Esophagus (tissue), 2 donors: ENCODE data around the gene SSH2. TPM values are rescaled to one million over a fixed set of nuclear protein-coding genes. Genes with fewer than 3 reads are reported as not detected.
A peak's percentile ranks its signal among the peaks of the same experiment; 100 is the strongest.

Experiments used
- H3K27ac ChIP-seq, 2 donors: one replicate each; pipeline ENCODE4 v1.5.1; 2013; ENCODE audit warnings: low read depth in 2 of 2, mild to moderate bottlenecking in 2 of 2, inconsistent platforms in 1 of 2, low read length in 1 of 2, moderate library complexity in 1 of 2
- H3K27me3 ChIP-seq, 2 donors: one replicate each; pipeline ENCODE4 v1.6.1; 2013; ENCODE audit warnings: low read length in 2 of 2, control low read depth in 1 of 2, mild to moderate bottlenecking in 1 of 2; ENCODE audit not compliant: insufficient read depth in 2 of 2, control insufficient read depth in 1 of 2
- H3K36me3 ChIP-seq, 2 donors: one replicate each; pipeline ENCODE4 v1.6.1; 2013; ENCODE audit warnings: low read length in 1 of 2; ENCODE audit not compliant: control insufficient read depth in 2 of 2, insufficient read depth in 2 of 2
- H3K4me1 ChIP-seq, 2 donors: one replicate each; pipeline ENCODE4 v1.6.1; 2013; ENCODE audit warnings: low read length in 1 of 2; ENCODE audit not compliant: control insufficient read depth in 2 of 2, insufficient read depth in 2 of 2
- H3K4me3 ChIP-seq, 2 donors: one replicate each; pipeline ENCODE4 v1.5.1; 2013; ENCODE audit warnings: low read length in 2 of 2, mild to moderate bottlenecking in 2 of 2, low read depth in 1 of 2, moderate library complexity in 1 of 2
- H3K9me3 ChIP-seq, 2 donors: one replicate each; pipeline ENCODE4 v1.6.1; 2013; ENCODE audit warnings: mild to moderate bottlenecking in 2 of 2, low read depth in 1 of 2, low read length in 1 of 2, moderate library complexity in 1 of 2; ENCODE audit not compliant: control insufficient read depth in 2 of 2, insufficient read depth in 1 of 2
- WGBS, 2 donors: extraction: QIAGEN DNeasy Blood & Tissue Kit; methylation state at CpG; one replicate each; pipeline ENCODE4 v1.1.7; 2013; 5-methylcytosine and 5-hydroxymethylcytosine counted together
- polyA plus RNA-seq, 2 donors: library from polyadenylated mRNA; stranded (reverse); fragments of 200-250 nt; gene quantifications; one replicate each; pipeline ENCODE4 v1.2.3, GENCODE V29; 2013
- donor health status: healthy with polysubstance abuse.
- donor health status: Bipolar disorder and iron deficiency.

Gene SSH2
- polyA plus RNA-seq, 2 donors: 9.1 to 15.3 TPM

DNA sequence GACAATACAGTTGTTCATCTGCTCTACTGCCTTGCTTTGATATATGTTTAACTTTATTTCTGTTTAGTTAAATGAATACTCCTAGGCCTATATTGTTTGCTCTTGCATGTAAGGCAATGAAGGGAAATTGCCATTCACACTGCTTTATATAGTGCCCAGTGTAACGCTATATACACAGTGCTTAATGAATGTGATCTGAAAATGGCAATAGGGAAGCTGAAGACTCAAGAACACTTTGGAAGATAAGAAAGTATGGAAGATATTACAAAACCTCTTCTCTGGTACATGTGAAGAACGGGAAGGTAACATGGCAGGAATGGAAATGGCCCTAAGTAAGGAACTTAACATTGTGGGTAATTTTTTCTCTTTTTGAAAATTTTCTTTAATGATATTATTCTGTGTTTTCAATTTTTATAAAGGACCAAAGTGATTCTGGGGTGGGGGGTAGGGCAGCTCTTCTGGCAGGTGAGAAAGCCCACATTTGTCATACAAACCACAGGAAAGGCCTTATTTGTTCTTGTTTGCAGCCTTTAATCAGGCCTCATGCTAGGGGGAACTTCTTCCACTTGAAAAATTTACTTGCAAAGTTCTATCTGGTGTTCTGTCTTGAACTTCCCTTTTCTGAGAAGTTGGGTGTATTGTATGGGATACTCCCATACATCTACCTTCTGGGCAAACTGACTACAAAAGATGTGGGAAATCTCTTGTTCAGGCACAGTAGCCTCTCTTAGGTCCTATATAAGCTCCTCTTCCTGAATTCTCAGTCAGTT, 206.6 kb downstream of the SSH2 start:
- H3K9me3 ChIP-seq: no peaks in the 10 kb centered on the region
- 84 to 92% methylated on average over 2 of the region's 2 CpGs for whole genome bisulfite sequencing, 2 donors
- H3K27ac ChIP-seq: peak overlapping the region in 1 of 2 donors; percentile 39
- no peaks in the 10 kb centered on the region for H3K36me3 ChIP-seq
- H3K4me1 ChIP-seq: no peaks in the 10 kb centered on the region
- no peaks in the 10 kb centered on the region for H3K27me3 ChIP-seq
- H3K4me3 ChIP-seq: no peak overlapping the region

DNA sequence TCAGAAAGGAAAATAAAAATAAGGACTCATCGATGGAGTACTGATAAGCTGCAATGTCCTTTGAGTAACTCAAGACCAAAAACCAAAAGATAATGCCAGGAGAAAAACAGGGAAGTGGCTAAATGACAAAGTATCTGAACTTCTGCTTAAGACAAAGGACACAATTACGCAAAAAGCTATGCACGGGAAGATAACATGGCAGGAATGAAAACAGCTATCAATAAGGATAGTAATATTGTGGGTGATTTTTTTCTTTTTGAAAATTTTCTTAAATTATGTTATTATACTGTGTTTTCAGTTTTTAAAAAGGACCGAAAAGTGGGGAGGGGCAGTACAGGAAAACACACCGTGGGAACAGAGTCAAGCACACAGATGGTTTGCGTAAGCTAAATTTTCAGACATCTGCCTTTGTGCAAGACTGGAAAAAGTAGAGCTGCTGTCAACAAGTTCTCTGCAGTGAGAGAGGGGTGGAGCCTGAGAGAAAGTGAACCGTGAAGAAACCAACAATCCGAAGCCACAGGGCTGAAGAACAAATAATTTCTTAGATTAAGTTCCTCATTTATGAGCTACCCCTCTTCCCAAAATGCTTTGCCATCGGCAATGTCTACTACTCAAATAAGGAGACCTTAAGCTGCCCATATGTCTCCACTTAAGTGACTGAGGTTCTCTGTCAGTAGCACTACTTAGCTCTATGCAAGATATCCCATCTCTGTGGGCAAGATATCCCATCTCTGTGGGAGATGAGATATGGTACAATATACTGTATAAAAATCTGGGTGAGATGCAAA, 207.4 kb downstream of the SSH2 start:
- Histone ChIP-seq H3K27ac (peak overlapping the region in 1 of 2 donors; percentile 35), H3K4me3 (no peak overlapping the region), H3K27me3 (no peaks in the 10 kb centered on the region), H3K4me1 (no peaks in the 10 kb centered on the region), H3K36me3 (no peaks in the 10 kb centered on the region), H3K9me3 (no peaks in the 10 kb centered on the region)
- 33 to 34% methylated on average over 9 of the region's 9 CpGs for WGBS, 2 donors

DNA sequence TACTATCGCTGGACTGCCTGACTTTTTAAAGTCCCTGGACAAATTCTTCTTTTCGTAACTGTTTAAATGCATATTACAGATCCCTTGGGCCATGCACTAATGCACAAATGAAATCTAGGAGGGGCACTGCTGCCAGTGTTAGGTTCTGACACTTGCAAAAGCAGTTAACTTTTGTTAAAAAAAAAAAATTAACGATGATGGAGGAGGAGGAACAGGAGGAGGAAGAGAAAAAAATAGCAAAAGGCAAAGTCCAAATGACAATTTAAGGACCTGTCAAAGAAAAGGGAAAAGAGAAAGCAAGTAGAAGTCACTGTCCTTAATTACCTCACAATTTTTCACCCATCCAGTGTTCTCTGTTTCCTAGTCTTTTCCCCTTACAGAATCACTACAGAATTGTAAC, 209.5 kb downstream of the SSH2 start:
- Histone ChIP-seq H3K4me1 (no peaks in the 10 kb centered on the region), H3K27ac (no peak overlapping the region)
- 59 to 74% methylated on average over 3 of the region's 3 CpGs for WGBS, 2 donors

DNA sequence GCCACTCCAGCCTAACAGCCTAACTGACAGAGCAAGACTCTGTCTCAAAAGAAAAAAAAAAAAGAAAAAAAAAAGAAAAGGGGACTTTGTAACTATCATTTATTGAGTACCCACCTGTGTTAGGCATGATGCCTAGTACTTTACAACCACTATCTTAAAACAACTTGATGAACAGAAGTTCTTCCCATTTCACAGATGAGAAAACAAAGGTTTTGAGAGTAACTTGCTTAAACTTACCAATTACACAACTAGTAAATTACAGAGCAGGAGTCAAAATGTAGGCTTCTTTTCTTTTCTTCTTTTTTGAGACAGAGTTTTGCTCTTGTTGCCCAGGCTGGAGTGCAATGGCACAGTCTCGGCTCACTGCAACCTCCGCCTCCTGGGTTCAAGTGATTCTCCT, 210.6 kb downstream of the SSH2 start:
- no peaks in the 10 kb centered on the region for H3K4me1 ChIP-seq
- 99 to 100% methylated on average over 2 of the region's 2 CpGs for WGBS, 2 donors

More for the DNA sequence above, 209.5 kb downstream of the SSH2 start:
- H3K27me3 ChIP-seq: no peaks in the 10 kb centered on the region
- peaks cover 0 to 2% of the 10 kb centered on the region in 2 donors for H3K36me3 ChIP-seq
- H3K4me3 ChIP-seq: no peak overlapping the region
- no peaks in the 10 kb centered on the region for H3K9me3 ChIP-seq

DNA sequence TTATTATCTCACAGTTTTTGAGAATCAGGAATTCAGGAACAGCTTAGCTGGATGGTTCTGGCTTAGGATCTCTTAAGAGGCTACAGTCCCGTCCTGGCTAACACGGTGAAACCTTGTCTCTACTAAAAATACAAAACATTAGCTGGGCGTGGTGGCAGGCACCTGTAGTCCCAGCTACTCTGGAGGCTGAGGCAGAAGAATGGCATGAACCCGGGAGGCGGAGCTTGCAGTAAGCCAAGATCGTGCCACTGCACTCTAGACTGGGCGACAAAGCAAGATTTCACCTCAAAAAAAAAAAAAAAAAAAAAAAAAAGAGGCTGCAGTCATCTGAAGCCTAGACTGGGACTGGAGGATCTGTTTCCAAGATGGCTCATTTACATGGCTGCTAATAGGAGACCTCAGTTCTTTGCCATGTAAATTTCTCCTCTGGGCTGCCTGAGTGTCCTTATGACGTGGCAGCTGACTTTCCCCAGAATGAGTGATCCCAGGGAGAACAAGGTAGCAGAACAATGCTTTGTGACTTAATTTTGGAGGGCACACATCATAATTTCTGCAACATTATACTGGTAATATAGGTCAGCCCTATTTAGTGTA, 211.5 kb downstream of the SSH2 start:
- 94% methylated on average over 8 of the region's 8 CpGs for WGBS, 2 donors
- Histone ChIP-seq H3K27ac (no peak overlapping the region), H3K27me3 (no peaks in the 10 kb centered on the region), H3K4me1 (no peaks in the 10 kb centered on the region), H3K4me3 (no peak overlapping the region), H3K9me3 (no peaks in the 10 kb centered on the region), H3K36me3 (peaks cover 0 to 2% of the 10 kb centered on the region in 2 donors)

More for the DNA sequence above, 210.6 kb downstream of the SSH2 start:
- peaks cover 0 to 2% of the 10 kb centered on the region in 2 donors for H3K36me3 ChIP-seq
- no peaks in the 10 kb centered on the region for H3K27me3 ChIP-seq
- no peaks in the 10 kb centered on the region for H3K9me3 ChIP-seq
- H3K4me3 ChIP-seq: no peak overlapping the region
- H3K27ac ChIP-seq: no peak overlapping the region

DNA sequence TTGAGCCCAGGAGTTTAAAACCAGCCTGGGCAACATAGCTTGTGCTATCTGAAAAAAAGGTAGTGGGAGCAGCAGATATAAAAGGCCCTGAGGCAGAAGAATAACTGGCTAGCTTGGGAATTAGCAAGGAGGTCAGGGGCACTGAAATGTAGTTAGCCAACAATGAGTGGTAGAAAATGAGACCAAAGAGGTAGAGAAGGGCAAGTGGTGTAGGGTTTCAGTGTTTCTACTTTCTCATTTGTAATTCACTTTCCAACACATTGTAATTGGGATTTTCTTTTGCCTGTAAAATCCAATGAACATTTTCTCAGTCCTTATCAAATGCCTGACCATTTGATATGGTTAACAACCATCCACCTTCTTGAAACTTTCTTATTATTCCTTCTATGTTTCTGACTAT, 212.2 kb downstream of the SSH2 start:
- no peak overlapping the region for H3K27ac ChIP-seq
- H3K9me3 ChIP-seq: no peaks in the 10 kb centered on the region
- peaks cover 0 to 2% of the 10 kb centered on the region in 2 donors for H3K36me3 ChIP-seq
- H3K27me3 ChIP-seq: no peaks in the 10 kb centered on the region
- no peak overlapping the region for H3K4me3 ChIP-seq
- H3K4me1 ChIP-seq: no peaks in the 10 kb centered on the region

DNA sequence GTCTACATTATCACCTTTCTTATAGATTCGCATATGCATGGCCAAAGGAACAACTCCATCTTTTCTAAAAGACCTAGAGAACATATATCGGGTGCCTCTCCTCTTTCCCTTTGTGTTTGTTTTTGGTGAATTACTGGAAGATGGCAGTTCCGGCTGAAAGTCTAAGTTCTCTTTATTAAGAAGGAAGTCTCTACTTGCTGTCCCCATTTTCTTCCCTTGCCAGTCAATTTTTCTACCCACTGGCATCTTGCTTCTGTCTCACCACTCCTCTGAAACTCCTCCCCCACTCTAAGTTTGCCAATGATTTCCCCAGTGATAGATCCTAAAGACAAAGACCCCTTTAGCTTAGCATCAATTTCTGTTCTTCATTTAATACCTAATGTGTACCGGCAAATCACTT, 213.5 kb downstream of the SSH2 start:
- 95 to 96% methylated on average over 4 of the region's 4 CpGs for WGBS, 2 donors

DNA sequence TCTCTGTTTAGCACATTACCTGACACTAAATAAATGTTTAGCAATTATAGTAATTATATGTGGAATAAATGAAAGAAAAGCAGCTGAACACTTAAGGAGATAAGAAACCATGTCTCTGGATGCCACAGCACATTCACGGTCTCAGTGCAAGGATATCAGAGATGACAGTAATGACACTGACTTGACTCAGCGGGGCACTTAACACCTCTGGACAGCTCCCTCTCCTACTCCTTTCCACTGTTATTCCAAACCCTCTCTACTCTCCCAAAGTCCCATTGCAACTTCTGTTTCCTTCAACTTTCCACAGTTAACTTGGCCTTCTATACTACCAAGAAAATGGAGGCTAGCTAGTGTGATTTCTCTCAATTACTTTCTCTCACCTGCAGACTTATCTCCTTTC, 214.3 kb downstream of the SSH2 start:
- Histone ChIP-seq H3K4me3 (no peak overlapping the region), H3K9me3 (no peaks in the 10 kb centered on the region), H3K4me1 (no peaks in the 10 kb centered on the region), H3K27ac (no peak overlapping the region), H3K27me3 (no peaks in the 10 kb centered on the region), H3K36me3 (peaks cover 0 to 2% of the 10 kb centered on the region in 2 donors)
- 88 to 99% methylated on average over 2 of the region's 2 CpGs for WGBS, 2 donors

More for the DNA sequence above, 213.5 kb downstream of the SSH2 start:
- no peaks in the 10 kb centered on the region for H3K4me1 ChIP-seq
- H3K4me3 ChIP-seq: no peak overlapping the region
- H3K27ac ChIP-seq: no peak overlapping the region
- H3K9me3 ChIP-seq: no peaks in the 10 kb centered on the region
- peaks cover 0 to 2% of the 10 kb centered on the region in 2 donors for H3K36me3 ChIP-seq
- H3K27me3 ChIP-seq: no peaks in the 10 kb centered on the region

DNA sequence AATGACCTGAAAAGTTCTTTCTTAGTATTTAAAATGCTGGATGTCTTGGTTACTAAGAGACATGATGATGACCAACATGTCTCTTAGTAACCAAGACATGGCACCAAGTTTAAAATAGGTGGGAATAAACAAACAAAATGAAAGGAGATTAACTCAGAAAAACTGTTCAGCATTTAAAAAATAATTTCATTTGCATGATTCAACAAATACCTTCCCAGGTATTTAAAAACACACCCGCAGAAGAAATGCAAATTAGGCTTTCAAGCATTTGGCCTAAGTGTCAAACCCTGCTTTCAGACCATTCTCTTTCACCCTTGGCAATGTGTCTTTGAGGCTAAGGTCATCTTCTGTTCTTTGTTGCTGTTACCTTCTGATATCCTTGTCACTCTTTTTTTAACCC, 215.9 kb downstream of the SSH2 start:
- peaks cover 0 to 2% of the 10 kb centered on the region in 2 donors for H3K36me3 ChIP-seq
- H3K27ac ChIP-seq: no peak overlapping the region
- H3K4me1 ChIP-seq: no peaks in the 10 kb centered on the region
- WGBS, 2 donors: 89 to 92% methylated on average over 1 of the region's 1 CpG
- H3K27me3 ChIP-seq: no peaks in the 10 kb centered on the region
- H3K4me3 ChIP-seq: no peak overlapping the region
- H3K9me3 ChIP-seq: no peaks in the 10 kb centered on the region
